HCT116 (cell line): ENCODE measurements around the gene LRP1B. TPM values are rescaled to one million over a fixed set of nuclear protein-coding genes. Genes with fewer than 3 reads are reported as not detected.

Source experiments
- ATAC-seq: fragments of 200-7000 bp; cut with Tn5 transposase; 2 replicates; pipeline ENCODE4 v1.9.1; 2020; ENCODE audit warnings: mild to moderate bottlenecking, moderate library complexity
- BruUV-seq: library from RNA; stranded (reverse); fragments of 400-500 nt; replicated peaks from 2 replicates; lab custom pipeline; 2021; lab: Mats Ljungman, UMichigan
- CTCF ChIA-PET: fragments of 300-600 bp; sonication (Branson Sonifier 250); formaldehyde crosslinking; loops from one replicate; lab custom pipeline; 2021; ENCODE audit warnings: antibody characterized with exemption; lab: Charles Lee
- POLR2A ChIA-PET: fragments of 300-600, 350-600 bp; sonication (Branson Sonifier 250); formaldehyde crosslinking; loops from one replicate; lab custom pipeline; 2021; ENCODE audit warnings: antibody characterized with exemption; lab: Charles Lee
- RAD21 ChIA-PET, 2 experiments: fragments of 300-600 bp; sonication (Branson Sonifier 250); formaldehyde crosslinking; loops; one replicate each; lab custom pipeline; 2023; ENCODE audit warnings: low total read pairs in 2 of 2; ENCODE audit not compliant: uncharacterized antibody in 2 of 2, unreplicated experiment in 2 of 2, low non-redundant PET in 1 of 2; lab: Charles Lee
- DNase-seq: peaks from one replicate; pipeline ENCODE4 v3.0.0-alpha.2; 2010; ENCODE audit warnings: low read depth, low spot score
- H2AFZ ChIP-seq: fragments of 200-600 bp; shearing (Covaris generic), sonication (generic); 2 replicates; pipeline ENCODE4 v1.6.1; 2017; ENCODE audit warnings: low read depth, mixed run types, mixed read lengths, antibody characterized with exemption, low read length; ENCODE audit not compliant: poor library complexity, severe bottlenecking
- H3K27ac ChIP-seq: 2 replicates; pipeline ENCODE4 v1.5.1; 2012; ENCODE audit warnings: low read depth, low read length
- H3K27me3 ChIP-seq: fragments of 200-600 bp; sonication (generic); 2 replicates; pipeline ENCODE4 v1.6.1; 2016; ENCODE audit warnings: mixed run types, low read length, mixed read lengths; ENCODE audit not compliant: insufficient read depth
- H3K36me3 ChIP-seq, 2 experiments: fragments of 200-500 bp in 1 of 2; fragments of 200-600 bp in 1 of 2; sonication (Bioruptor generic) in 1 of 2; sonication (generic) in 1 of 2; 2 replicates each; pipeline versions ENCODE4 v1.5.1 to v1.6.1; 2014 to 2016; ENCODE audit warnings: low read length in 2 of 2, inconsistent platforms in 1 of 2, mixed read lengths in 1 of 2, mixed run types in 1 of 2; ENCODE audit not compliant: insufficient read depth in 2 of 2, control insufficient read depth in 1 of 2
- H3K4me1 ChIP-seq, 2 experiments: fragments of 200-600 bp in 1 of 2; sonication (generic) in 1 of 2; 2 replicates each; pipeline versions ENCODE4 v1.5.1 to v1.6.1; 2012 to 2017; ENCODE audit warnings: low read length in 2 of 2, inconsistent platforms in 1 of 2, mild to moderate bottlenecking in 1 of 2, mixed read lengths in 1 of 2, mixed run types in 1 of 2, moderate library complexity in 1 of 2; ENCODE audit not compliant: insufficient read depth in 2 of 2, control insufficient read depth in 1 of 2
- H3K4me2 ChIP-seq: fragments of 200-600 bp; sonication (generic); 2 replicates; pipeline ENCODE4 v1.6.1; 2017; ENCODE audit warnings: mixed run types, low read length, mixed read lengths
- H3K4me3 ChIP-seq, 2 experiments: fragments of 200-600 bp in 1 of 2; sonication (generic) in 1 of 2; replicated peaks in 1 of 2; 2 replicates each; pipeline ENCODE4 v1.5.1; 2011 to 2016; ENCODE audit warnings: low read length in 2 of 2, control low read depth in 1 of 2, low read depth in 1 of 2, mild to moderate bottlenecking in 1 of 2, mixed read lengths in 1 of 2, mixed run types in 1 of 2
- H3K79me2 ChIP-seq: fragments of 200-600 bp; sonication (generic); 2 replicates; pipeline ENCODE4 v1.6.1; 2017; ENCODE audit warnings: mild to moderate bottlenecking, mixed run types, low read length, moderate library complexity, mixed read lengths; ENCODE audit not compliant: insufficient read depth
- H3K9ac ChIP-seq: fragments of 200-600 bp; sonication (generic); 2 replicates; pipeline ENCODE4 v1.6.1; 2016; ENCODE audit warnings: low read length, mixed read lengths
- H3K9me2 ChIP-seq: fragments of 200-600 bp; sonication (generic), shearing (Covaris generic); 2 replicates; pipeline ENCODE4 v1.6.1; 2017; ENCODE audit warnings: mixed run types, mild to moderate bottlenecking, moderate library complexity; ENCODE audit not compliant: insufficient read depth
- H3K9me3 ChIP-seq, 2 experiments: fragments of 200-500 bp in 1 of 2; fragments of 200-600 bp in 1 of 2; sonication (Bioruptor generic) in 1 of 2; sonication (generic) in 1 of 2; 2 replicates each; pipeline ENCODE4 v1.6.1; 2014 to 2017; ENCODE audit warnings: low read length in 2 of 2, mixed read lengths in 2 of 2, inconsistent platforms in 1 of 2, low read depth in 1 of 2, mild to moderate bottlenecking in 1 of 2, mixed run types in 1 of 2, moderate library complexity in 1 of 2; ENCODE audit not compliant: control insufficient read depth in 1 of 2, insufficient read depth in 1 of 2
- H4K20me1 ChIP-seq: fragments of 200-600 bp; sonication (generic), shearing (Covaris generic); 2 replicates; pipeline ENCODE4 v1.6.1; 2017; ENCODE audit warnings: mixed run types, mild to moderate bottlenecking, moderate library complexity; ENCODE audit not compliant: insufficient read depth
- CBX3 ChIP-seq: IDR thresholded peaks from 2 replicates; pipeline ENCODE4 v1.6.1; 2012; ENCODE audit warnings: low read depth
- CTCF ChIP-seq, 3 experiments: fragments of 200-600 bp in 1 of 3; sonication (generic) in 1 of 3; IDR thresholded peaks in 2 of 3; conservative IDR thresholded peaks in 1 of 3; 2 replicates each; pipeline ENCODE4 v1.5.1; 2012 to 2017; ENCODE audit warnings: low read depth in 2 of 3, low read length in 2 of 3, antibody characterized with exemption in 1 of 3, borderline replicate concordance in 1 of 3, control low read depth in 1 of 3, mild to moderate bottlenecking in 1 of 3, mixed read lengths in 1 of 3, mixed run types in 1 of 3, moderate library complexity in 1 of 3; ENCODE audit not compliant: insufficient read depth in 1 of 3
- JUND ChIP-seq: IDR thresholded peaks from 2 replicates; pipeline ENCODE4 v1.6.1; 2012
- REST ChIP-seq: IDR thresholded peaks from 2 replicates; pipeline ENCODE4 v1.6.1; 2012; ENCODE audit warnings: low read depth
- ZFX ChIP-seq: fragments of 450-650 bp; IDR thresholded peaks from 2 replicates; pipeline ENCODE4 v1.6.1; 2017
- intact Hi-C: fragments of 100-400 bp; cut with micrococcal nuclease; formaldehyde crosslinking; loops from 2 replicates; pipeline ENCODE4 v1.10.0; 2022
- total RNA-seq: library from RNA; stranded (reverse); gene quantifications from one replicate; pipeline ENCODE4 v1.2.1, GENCODE V29; 2021; ENCODE audit not compliant: unreplicated experiment
- TF ChIP-seq, protein P1 (sequence below): IDR thresholded peaks from 2 replicates; pipeline ENCODE4 v1.6.1; 2012
- TF ChIP-seq, protein P2 (sequence below): IDR thresholded peaks from 2 replicates; pipeline ENCODE4 v1.6.1; 2012

LRP1B gene
- total RNA-seq, 1 experiment from 2014 or later, result 0.34 TPM

GRCh38 chr2:141555876-141556470 is 574.8 kb downstream of the LRP1B start:
- Histone ChIP-seq H3K36me3 (no peaks in the 10 kb centered on the region), H3K4me1 (no peaks in the 10 kb centered on the region), H3K9ac (no peak overlapping the region), H3K4me3 (no peak overlapping the region), H3K27ac (no peak overlapping the region), H3K9me3 (no peaks in the 10 kb centered on the region), H2AFZ (no peak overlapping the region), H3K4me2 (no peak overlapping the region), H3K9me2 (no peaks in the 10 kb centered on the region), H3K79me2 (no peaks in the 10 kb centered on the region), H3K27me3 (no peaks in the 10 kb centered on the region), H4K20me1 (no peaks in the 10 kb centered on the region)
- CTCF ChIA-PET, result interaction anchor here (1.5 to 1.7 kb wide), 3 partner anchors 14 to 692 kb away, joined by 6 to 13 read pairs (median 10); no protein-coding TSS in a partner anchor
- DNase-seq, result no peak
- RAD21 ChIA-PET, result interaction anchor here in 1 of 2 experiments (1.4 kb wide), 1 partner anchor 584 kb away, joined by 3 read pairs; no protein-coding TSS in a partner anchor
- POLR2A ChIA-PET, result no interaction called here
- TF ChIP-seq, protein P1, sequence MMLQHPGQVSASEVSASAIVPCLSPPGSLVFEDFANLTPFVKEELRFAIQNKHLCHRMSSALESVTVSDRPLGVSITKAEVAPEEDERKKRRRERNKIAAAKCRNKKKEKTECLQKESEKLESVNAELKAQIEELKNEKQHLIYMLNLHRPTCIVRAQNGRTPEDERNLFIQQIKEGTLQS, result no peak
- TF ChIP-seq, protein P2, sequence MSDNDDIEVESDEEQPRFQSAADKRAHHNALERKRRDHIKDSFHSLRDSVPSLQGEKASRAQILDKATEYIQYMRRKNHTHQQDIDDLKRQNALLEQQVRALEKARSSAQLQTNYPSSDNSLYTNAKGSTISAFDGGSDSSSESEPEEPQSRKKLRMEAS, result no peak
- TF ChIP-seq JUND, result no peak
- no peak for TF ChIP-seq ZFX
- no peak for TF ChIP-seq REST
- no peak for TF ChIP-seq CBX3
- TF ChIP-seq CTCF (IDR thresholded peaks at IDR 0.05 in 2 of 3, conservative IDR thresholded peaks at IDR 0.05 in 1 of 3; ENCODE audit: borderline replicate concordance in 1 of 3, insufficient read depth in 1 of 3, low read depth in 2 of 3, low read length in 2 of 3), result no peak
- intact Hi-C loops, result loop anchor here (1.0 to 10.0 kb wide), 4 partner anchors 158 to 1765 kb away; no protein-coding TSS in a partner anchor
- no TSS peak for BruUV-seq
- ATAC-seq, result no peak
